ENCODE data around the gene SLC7A6. TPM values are rescaled to one million over a fixed set of nuclear protein-coding genes. Genes with fewer than 3 reads are reported as not detected.

The SLC7A6 gene
- polyA plus RNA-seq, 1 experiment = 51.2 TPM

GRCh38 chr16:68235108-68235886 is 29.0 kb upstream of the SLC7A6 start:
- no peak for DNase-seq (ENCODE audit: low read depth)
- Histone ChIP-seq H3K4me3 (ENCODE audit: low read depth, low read length) (no peak overlapping the region), H3K36me3 (ENCODE audit: control insufficient read depth, insufficient read depth, low read length) (peaks cover 1% of the 10 kb centered on the region; the same call in 1 of the 2 replicates), H3K27me3 (ENCODE audit: control insufficient read depth, insufficient read depth, low read length) (no peaks in the 10 kb centered on the region)
- TF ChIP-seq CTCF (IDR thresholded peaks at IDR 0.05; ENCODE audit: insufficient read depth, low read depth, low read length) = no peak
- POLR2A ChIA-PET = no interaction called here
- CTCF ChIA-PET = interaction anchor here (1.4 to 1.9 kb wide), 3 partner anchors 141 to 419 kb away, joined by 4 to 6 read pairs (median 5); no protein-coding TSS in a partner anchor

- CTCF ChIA-PET = interaction anchor here (1.5 to 1.6 kb wide), 2 partner anchors 28 to 419 kb away, joined by 4 to 5 read pairs; partner anchors contain the start of gene SLC7A6
- Histone ChIP-seq H3K36me3 (ENCODE audit: control insufficient read depth, insufficient read depth, low read length) (peaks cover 1% of the 10 kb centered on the region; the same call in 1 of the 2 replicates), H3K27me3 (ENCODE audit: control insufficient read depth, insufficient read depth, low read length) (no peaks in the 10 kb centered on the region), H3K4me3 (ENCODE audit: low read depth, low read length) (peak within 1 kb of the TSS; percentile 56)
- POLR2A ChIA-PET = no interaction called here
- no peak for DNase-seq (ENCODE audit: low read depth)
- TF ChIP-seq CTCF (IDR thresholded peaks at IDR 0.05; ENCODE audit: insufficient read depth, low read depth, low read length) = no peak
These were observed 28.5 kb upstream of the SLC7A6 start, which contains the start of gene ESRP2 for GRCh38 chr16:68235887-68236136. Gene ESRP2 (minus strand): TSS chr16:68236127. CDS start chr16:68236045, 82 bp downstream.

GRCh38 chr16:68236137-68236825 is 28.0 kb upstream of the SLC7A6 start:
- no peak for DNase-seq (ENCODE audit: low read depth)
- CTCF ChIA-PET = interaction anchor here (1.5 to 1.6 kb wide), 2 partner anchors 28 to 420 kb away, joined by 4 to 5 read pairs; partner anchors contain the start of gene SLC7A6
- no peaks in the 10 kb centered on the region for H3K27me3 ChIP-seq (ENCODE audit: control insufficient read depth, insufficient read depth, low read length)
- no peak overlapping the region for H3K4me3 ChIP-seq (ENCODE audit: low read depth, low read length)
- no peak for TF ChIP-seq CTCF (IDR thresholded peaks at IDR 0.05; ENCODE audit: insufficient read depth, low read depth, low read length)
- peaks cover 1% of the 10 kb centered on the region; the same call in 1 of the 2 replicates for H3K36me3 ChIP-seq (ENCODE audit: control insufficient read depth, insufficient read depth, low read length)
- POLR2A ChIA-PET = no interaction called here

DNA sequence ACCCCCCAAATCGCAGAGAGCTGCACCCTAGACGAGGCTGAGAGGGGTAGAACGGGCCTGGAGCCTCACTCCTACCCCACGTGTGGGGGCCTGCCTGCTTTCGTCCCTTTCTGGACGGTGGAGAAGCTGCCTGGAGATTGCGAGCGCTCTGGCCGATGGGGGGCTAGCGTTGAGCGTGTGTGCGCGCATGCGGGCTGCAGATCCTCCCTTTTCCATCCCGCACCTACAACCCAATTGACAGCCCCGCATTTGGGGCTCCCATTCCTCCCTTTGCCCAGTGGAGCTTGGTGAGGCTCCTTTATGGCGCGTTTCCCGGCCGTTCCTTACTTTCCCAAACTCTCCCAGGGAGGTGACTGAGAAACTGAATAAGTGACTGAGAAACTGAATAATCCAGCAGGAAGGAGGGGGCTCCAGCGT is 27.5 kb upstream of the SLC7A6 start:
- POLR2A ChIA-PET = no interaction called here
- no peak for DNase-seq (ENCODE audit: low read depth)
- CTCF ChIA-PET = interaction anchor here (1.0 to 2.8 kb wide), 5 partner anchors 9 to 420 kb away, joined by 3 to 17 read pairs (median 4); partner anchors contain the start of gene SLC7A6
- H3K36me3 ChIP-seq (ENCODE audit: control insufficient read depth, insufficient read depth, low read length) = peaks cover 1% of the 10 kb centered on the region; the same call in 1 of the 2 replicates
- H3K4me3 ChIP-seq (ENCODE audit: low read depth, low read length) = peak overlapping the region; percentile 56
- H3K27me3 ChIP-seq (ENCODE audit: control insufficient read depth, insufficient read depth, low read length) = no peaks in the 10 kb centered on the region
- no peak for TF ChIP-seq CTCF (IDR thresholded peaks at IDR 0.05; ENCODE audit: insufficient read depth, low read depth, low read length)
